ENCODE results near the gene SRP68.

The SRP68 gene

GRCh38 chr17:76007131-76007849 lies 65.0 kb downstream of the SRP68 start:
- Histone ChIP-seq H3K4me1 (ENCODE audit: control insufficient read depth, insufficient read depth, low read length) (no peaks in the 10 kb centered on the region), H3K9me3 (ENCODE audit: control insufficient read depth, insufficient read depth, low read length) (no peaks in the 10 kb centered on the region), H3K9ac (ENCODE audit: low read depth, low read length) (no peak overlapping the region), H3K36me3 (ENCODE audit: control insufficient read depth, insufficient read depth, low read length) (peaks cover 7% of the 10 kb centered on the region), H3K4me3 (ENCODE audit: low read depth, low read length) (no peak overlapping the region), H3K27me3 (ENCODE audit: control insufficient read depth, insufficient read depth, low read length) (no peaks in the 10 kb centered on the region)

GRCh38 chr17:76005263-76006149 lies 66.8 kb downstream of the SRP68 start:
- no peak overlapping the region for H3K4me3 ChIP-seq (ENCODE audit: low read depth, low read length)
- no peaks in the 10 kb centered on the region for H3K27me3 ChIP-seq (ENCODE audit: control insufficient read depth, insufficient read depth, low read length)
- peaks cover 14% of the 10 kb centered on the region for H3K36me3 ChIP-seq (ENCODE audit: control insufficient read depth, insufficient read depth, low read length)
- H3K9ac ChIP-seq (ENCODE audit: low read depth, low read length) = no peak overlapping the region
- no peaks in the 10 kb centered on the region for H3K9me3 ChIP-seq (ENCODE audit: control insufficient read depth, insufficient read depth, low read length)
- no peaks in the 10 kb centered on the region for H3K4me1 ChIP-seq (ENCODE audit: control insufficient read depth, insufficient read depth, low read length)

- H3K9me3 ChIP-seq (ENCODE audit: control insufficient read depth, insufficient read depth, low read length) = no peaks in the 10 kb centered on the region
- H3K27me3 ChIP-seq (ENCODE audit: control insufficient read depth, insufficient read depth, low read length) = no peaks in the 10 kb centered on the region
- peaks cover 14% of the 10 kb centered on the region for H3K36me3 ChIP-seq (ENCODE audit: control insufficient read depth, insufficient read depth, low read length)
- no peak overlapping the region for H3K9ac ChIP-seq (ENCODE audit: low read depth, low read length)
- H3K4me3 ChIP-seq (ENCODE audit: low read depth, low read length) = no peak overlapping the region
- no peaks in the 10 kb centered on the region for H3K4me1 ChIP-seq (ENCODE audit: control insufficient read depth, insufficient read depth, low read length)
These were observed 67.5 kb downstream of the SRP68 start for GRCh38 chr17:76004750-76005262.

- Histone ChIP-seq H3K9me3 (ENCODE audit: control insufficient read depth, insufficient read depth, low read length) (no peaks in the 10 kb centered on the region), H3K27me3 (ENCODE audit: control insufficient read depth, insufficient read depth, low read length) (no peaks in the 10 kb centered on the region), H3K4me3 (ENCODE audit: low read depth, low read length) (no peak overlapping the region), H3K9ac (ENCODE audit: low read depth, low read length) (no peak overlapping the region), H3K4me1 (ENCODE audit: control insufficient read depth, insufficient read depth, low read length) (no peaks in the 10 kb centered on the region), H3K36me3 (ENCODE audit: control insufficient read depth, insufficient read depth, low read length) (peaks cover 14% of the 10 kb centered on the region)
These were observed 68.4 kb downstream of the SRP68 start for GRCh38 chr17:76003915-76004314.

GRCh38 chr17:76002100-76002499 lies 70.2 kb downstream of the SRP68 start:
- Histone ChIP-seq H3K9ac (ENCODE audit: low read depth, low read length) (no peak overlapping the region), H3K36me3 (ENCODE audit: control insufficient read depth, insufficient read depth, low read length) (peaks cover 14% of the 10 kb centered on the region), H3K4me3 (ENCODE audit: low read depth, low read length) (no peak overlapping the region), H3K4me1 (ENCODE audit: control insufficient read depth, insufficient read depth, low read length) (no peaks in the 10 kb centered on the region), H3K27me3 (ENCODE audit: control insufficient read depth, insufficient read depth, low read length) (no peaks in the 10 kb centered on the region), H3K9me3 (ENCODE audit: control insufficient read depth, insufficient read depth, low read length) (no peaks in the 10 kb centered on the region)

GRCh38 chr17:76000755-76001521 lies 71.4 kb downstream of the SRP68 start, which contains the start of gene CDK3:
Gene CDK3, plus strand, starts transcription at chr17:76000855. Its CDS starts 571 bp downstream, at chr17:76001426.
- Histone ChIP-seq H3K4me1 (ENCODE audit: control insufficient read depth, insufficient read depth, low read length) (no peaks in the 10 kb centered on the region), H3K27me3 (ENCODE audit: control insufficient read depth, insufficient read depth, low read length) (no peaks in the 10 kb centered on the region), H3K9me3 (ENCODE audit: control insufficient read depth, insufficient read depth, low read length) (no peaks in the 10 kb centered on the region), H3K36me3 (ENCODE audit: control insufficient read depth, insufficient read depth, low read length) (peaks cover 14% of the 10 kb centered on the region), H3K9ac (ENCODE audit: low read depth, low read length) (no peak within 1 kb of the TSS), H3K4me3 (ENCODE audit: low read depth, low read length) (no peak within 1 kb of the TSS)

GRCh38 chr17:76000016-76000754 lies 72.1 kb downstream of the SRP68 start:
- Histone ChIP-seq H3K36me3 (ENCODE audit: control insufficient read depth, insufficient read depth, low read length) (peaks cover 14% of the 10 kb centered on the region), H3K4me3 (ENCODE audit: low read depth, low read length) (no peak overlapping the region), H3K27me3 (ENCODE audit: control insufficient read depth, insufficient read depth, low read length) (no peaks in the 10 kb centered on the region), H3K4me1 (ENCODE audit: control insufficient read depth, insufficient read depth, low read length) (no peaks in the 10 kb centered on the region), H3K9ac (ENCODE audit: low read depth, low read length) (no peak overlapping the region), H3K9me3 (ENCODE audit: control insufficient read depth, insufficient read depth, low read length) (no peaks in the 10 kb centered on the region)

GRCh38 chr17:75998327-75998795 lies 74.0 kb downstream of the SRP68 start:
- H3K27me3 ChIP-seq (ENCODE audit: control insufficient read depth, insufficient read depth, low read length) = no peaks in the 10 kb centered on the region
- H3K9me3 ChIP-seq (ENCODE audit: control insufficient read depth, insufficient read depth, low read length) = no peaks in the 10 kb centered on the region
- H3K4me3 ChIP-seq (ENCODE audit: low read depth, low read length) = no peak overlapping the region
- no peaks in the 10 kb centered on the region for H3K4me1 ChIP-seq (ENCODE audit: control insufficient read depth, insufficient read depth, low read length)
- peaks cover 11% of the 10 kb centered on the region for H3K36me3 ChIP-seq (ENCODE audit: control insufficient read depth, insufficient read depth, low read length)
- H3K9ac ChIP-seq (ENCODE audit: low read depth, low read length) = no peak overlapping the region

GRCh38 chr17:75996665-75997590 lies 75.4 kb downstream of the SRP68 start:
- no peaks in the 10 kb centered on the region for H3K4me1 ChIP-seq (ENCODE audit: control insufficient read depth, insufficient read depth, low read length)
- peak overlapping the region; percentile 24 for H3K9ac ChIP-seq (ENCODE audit: low read depth, low read length)
- no peak overlapping the region for H3K4me3 ChIP-seq (ENCODE audit: low read depth, low read length)
- H3K36me3 ChIP-seq (ENCODE audit: control insufficient read depth, insufficient read depth, low read length) = peaks cover 6% of the 10 kb centered on the region
- no peaks in the 10 kb centered on the region for H3K27me3 ChIP-seq (ENCODE audit: control insufficient read depth, insufficient read depth, low read length)
- no peaks in the 10 kb centered on the region for H3K9me3 ChIP-seq (ENCODE audit: control insufficient read depth, insufficient read depth, low read length)

- H3K27me3 ChIP-seq (ENCODE audit: control insufficient read depth, insufficient read depth, low read length) = no peaks in the 10 kb centered on the region
- no peak overlapping the region for H3K4me3 ChIP-seq (ENCODE audit: low read depth, low read length)
- H3K9ac ChIP-seq (ENCODE audit: low read depth, low read length) = no peak overlapping the region
- H3K9me3 ChIP-seq (ENCODE audit: control insufficient read depth, insufficient read depth, low read length) = no peaks in the 10 kb centered on the region
- H3K36me3 ChIP-seq (ENCODE audit: control insufficient read depth, insufficient read depth, low read length) = peaks cover 2% of the 10 kb centered on the region
- H3K4me1 ChIP-seq (ENCODE audit: control insufficient read depth, insufficient read depth, low read length) = no peaks in the 10 kb centered on the region
These were observed 76.9 kb downstream of the SRP68 start for GRCh38 chr17:75995385-75995925.

Measured in iPS-15b (cell line).